GM18502 (cell line): ENCODE measurements around the gene BAD.
"Not testable (repeated sequence)": the region's sequence is repeated elsewhere in the genome, so short reads cannot be mapped to it uniquely, and the experiment has no call there.

Source experiments
- ATAC-seq: cut with Tn5 transposase; IDR thresholded peaks from one replicate; pipeline ENCODE4 v1.9.1; 2021; ENCODE audit warnings: mild to moderate bottlenecking; ENCODE audit not compliant: unreplicated experiment, poor library complexity

Gene BAD

DNA sequence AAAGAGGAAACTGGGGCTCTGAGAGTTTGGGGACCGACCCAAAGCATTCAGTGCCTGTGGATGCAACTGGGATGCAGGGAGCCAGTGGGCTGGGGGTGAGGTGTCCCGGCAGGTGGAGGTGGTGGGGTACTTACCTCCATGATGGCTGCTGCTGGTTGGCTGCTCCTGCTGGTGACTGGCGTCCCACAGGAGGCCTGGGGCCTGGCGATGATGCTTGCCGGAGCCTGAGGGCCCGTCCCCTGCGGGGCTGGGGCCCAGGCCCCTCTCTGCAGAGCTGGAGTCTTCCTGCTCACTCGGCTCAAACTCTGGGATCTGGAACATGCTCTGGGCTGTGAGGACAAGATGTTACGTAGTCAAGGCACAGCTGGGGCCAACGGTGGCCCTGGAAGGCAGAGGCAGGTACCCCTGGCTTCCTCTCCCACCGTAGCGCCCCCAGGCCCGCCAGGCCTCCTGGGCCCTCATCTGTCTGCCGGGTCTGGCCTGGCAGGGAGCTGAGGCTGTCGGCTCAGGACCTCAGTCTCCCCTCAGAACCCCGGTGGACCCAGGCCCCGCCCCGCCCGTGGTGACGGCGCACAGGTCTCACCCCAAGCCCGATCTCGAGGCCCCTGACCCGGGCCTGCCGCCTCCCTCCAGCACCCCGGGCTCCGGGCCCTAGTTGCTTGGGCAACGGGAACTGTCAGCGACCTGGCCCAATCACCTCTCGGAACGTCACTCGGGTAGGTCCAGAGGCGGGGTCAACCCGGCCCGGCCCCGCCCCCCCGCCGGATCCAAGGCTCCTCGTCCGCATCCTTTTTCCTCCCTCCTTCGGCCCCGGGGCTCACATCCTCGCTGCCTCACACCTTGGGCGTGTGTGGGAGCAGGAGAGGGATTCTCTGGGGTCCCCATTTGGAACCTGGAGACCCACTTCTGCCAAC lies at the start of gene BAD:
Gene BAD (minus strand): TSS at position 618 of the 914 bp plus-strand sequence. CDS start 297 bp downstream, at position 321.
- ATAC-seq = peak; percentile 69

DNA sequence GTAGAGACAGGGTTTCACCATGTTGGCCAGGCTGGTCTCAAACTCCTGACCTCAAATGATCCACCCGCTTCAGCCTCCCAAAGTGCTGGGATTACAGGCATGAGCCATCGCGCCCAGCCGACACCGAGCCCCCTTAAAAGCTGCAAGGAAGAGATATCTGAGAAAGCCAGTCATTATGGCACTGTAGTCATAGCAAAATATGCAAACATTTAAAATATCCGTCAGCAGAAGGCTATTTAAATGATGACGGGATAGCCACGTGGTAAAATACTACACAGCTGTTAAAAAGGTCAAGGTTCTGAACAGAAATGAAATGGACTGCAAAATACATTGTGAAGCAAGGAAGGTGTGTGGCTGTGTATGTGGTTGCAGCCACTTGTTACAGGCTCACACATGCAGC lies 49.1 kb upstream of the BAD start:
- no peak for ATAC-seq

DNA sequence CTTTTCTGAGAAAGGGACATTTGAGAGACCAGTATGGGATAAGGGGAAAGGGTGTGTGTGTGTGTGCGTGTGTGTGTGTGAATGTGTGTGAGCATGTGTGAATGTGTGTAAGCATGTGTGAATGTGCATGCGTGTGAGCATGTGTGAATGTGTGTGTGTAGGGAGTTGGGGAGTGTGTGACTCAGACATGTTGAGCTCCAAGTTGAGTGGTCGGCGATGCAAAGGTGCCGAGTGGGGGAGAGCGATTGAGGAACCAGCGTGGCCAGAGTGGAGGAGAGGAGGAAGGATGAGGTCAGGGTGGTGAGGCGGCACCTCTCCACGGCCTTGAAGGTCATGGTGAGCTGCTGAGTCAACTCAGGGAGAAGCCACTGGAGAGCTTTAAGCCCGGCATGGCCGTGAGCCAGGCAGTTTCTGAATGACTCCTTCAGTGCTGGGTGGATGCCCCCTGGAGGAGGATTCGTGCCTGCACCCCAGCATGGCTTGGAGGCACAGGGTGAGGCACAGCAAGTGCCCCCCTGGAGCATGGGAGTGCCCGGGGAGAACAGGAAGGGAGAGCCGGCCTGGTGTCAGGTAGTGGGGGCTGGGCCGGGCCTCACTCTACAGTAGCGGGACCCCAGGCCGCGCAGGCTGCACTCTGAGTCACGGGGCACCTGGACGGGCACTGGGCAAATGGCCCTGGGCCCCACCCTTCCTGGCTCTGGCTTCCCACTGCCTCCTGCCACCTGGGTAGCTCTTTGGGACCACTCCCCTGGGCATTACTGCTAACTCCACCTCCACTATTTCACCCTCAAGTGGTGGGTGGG lies 47.3 kb upstream of the BAD start:
- peak; percentile 46 for ATAC-seq

DNA sequence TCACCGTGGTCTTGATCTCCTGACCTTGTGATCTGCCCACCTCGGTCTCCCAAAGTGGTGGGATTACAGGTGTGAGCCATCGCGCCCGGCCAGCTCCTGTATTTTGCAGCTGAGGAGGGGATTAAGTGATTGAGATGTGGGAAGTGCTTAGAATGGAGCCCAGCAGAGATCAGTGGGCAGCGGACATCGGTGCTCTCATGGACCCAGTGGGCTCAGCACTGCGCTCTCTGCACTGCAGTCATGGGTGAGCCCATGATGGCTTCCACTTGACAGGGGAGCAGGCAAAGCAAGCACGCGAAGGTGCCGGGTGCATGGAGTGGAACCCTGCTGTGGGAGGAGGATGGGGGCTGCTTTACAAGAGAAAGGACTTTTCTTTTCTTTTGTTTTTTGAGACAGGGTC lies 46.4 kb upstream of the BAD start:
- no peak for ATAC-seq

DNA sequence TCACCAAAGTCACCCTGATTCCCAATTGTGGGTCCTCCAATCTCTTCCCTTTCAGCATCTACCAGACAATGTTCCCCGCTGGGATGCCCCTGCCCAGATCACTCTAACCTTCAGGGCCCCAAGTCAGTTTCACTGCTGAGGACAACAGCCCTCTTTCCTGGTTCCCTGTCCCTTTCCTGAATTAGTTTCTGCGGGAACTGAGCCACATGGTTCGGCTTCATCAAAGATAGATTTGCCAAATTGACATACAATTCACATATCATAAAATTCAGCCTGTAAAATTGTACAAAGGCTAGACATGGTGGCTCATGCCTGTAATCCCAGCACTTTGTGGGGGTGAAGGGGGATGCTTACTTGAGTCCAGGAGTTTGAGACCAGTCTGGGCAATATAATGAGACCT lies 43.5 kb upstream of the BAD start:
- ATAC-seq = no peak

GRCh38 chr11:64327375-64327774 lies 42.9 kb upstream of the BAD start:
- no peak for ATAC-seq

- ATAC-seq = no peak
These were observed 40.4 kb upstream of the BAD start for GRCh38 chr11:64324692-64325469.

- not testable (repeated sequence) for ATAC-seq
These were observed 39.5 kb upstream of the BAD start for GRCh38 chr11:64323984-64324383.

DNA sequence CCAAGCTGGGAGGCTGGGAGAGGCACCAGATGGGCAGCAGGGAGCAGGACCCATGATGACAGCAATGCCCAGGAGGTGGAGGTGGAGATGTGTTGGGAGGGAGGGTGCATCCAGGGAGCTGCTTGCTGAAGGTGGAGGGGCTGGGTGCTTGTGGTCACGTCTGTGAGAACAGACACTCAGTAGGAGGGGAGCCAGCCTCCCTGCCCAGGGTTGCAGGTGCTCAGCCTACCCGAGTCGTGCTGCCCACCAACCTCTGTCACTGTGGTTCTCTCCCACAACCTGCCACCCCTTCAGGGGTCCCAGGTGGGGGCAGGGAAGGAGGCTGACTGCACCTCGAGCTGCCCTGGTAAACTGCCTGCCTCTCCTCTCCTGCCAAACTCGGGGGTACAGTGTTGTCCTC lies 38.9 kb upstream of the BAD start:
- no peak for ATAC-seq

- no peak for ATAC-seq
These were observed 38.4 kb upstream of the BAD start for GRCh38 chr11:64322925-64323260.

GRCh38 chr11:64321533-64321932 lies 37.1 kb upstream of the BAD start:
- ATAC-seq = no peak

DNA sequence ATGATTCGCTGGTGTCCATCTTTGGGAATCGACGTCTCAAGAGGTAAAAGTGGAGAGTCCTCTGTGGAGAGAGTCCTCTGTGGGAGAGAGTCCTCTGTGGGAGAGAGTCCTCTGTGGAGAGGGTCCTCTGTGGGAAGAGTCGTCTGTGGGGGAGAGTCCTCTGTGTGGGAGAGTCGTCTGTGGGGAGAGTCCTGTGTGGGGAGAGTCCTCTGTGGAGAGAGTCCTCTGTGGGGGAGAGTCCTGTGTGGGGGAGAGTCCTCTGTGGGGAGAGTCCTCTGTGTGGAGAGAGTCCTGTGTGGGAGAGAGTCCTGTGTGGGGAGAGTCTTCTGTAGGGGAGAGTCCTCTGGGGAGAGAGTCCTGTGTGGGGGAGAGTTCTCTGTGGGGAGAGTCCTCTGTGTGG lies 36.6 kb upstream of the BAD start:
- no peak for ATAC-seq

GRCh38 chr11:64320556-64320955 lies 36.1 kb upstream of the BAD start:
- no peak for ATAC-seq

- ATAC-seq = no peak
These were observed 34.6 kb upstream of the BAD start for GRCh38 chr11:64318766-64319761.

DNA sequence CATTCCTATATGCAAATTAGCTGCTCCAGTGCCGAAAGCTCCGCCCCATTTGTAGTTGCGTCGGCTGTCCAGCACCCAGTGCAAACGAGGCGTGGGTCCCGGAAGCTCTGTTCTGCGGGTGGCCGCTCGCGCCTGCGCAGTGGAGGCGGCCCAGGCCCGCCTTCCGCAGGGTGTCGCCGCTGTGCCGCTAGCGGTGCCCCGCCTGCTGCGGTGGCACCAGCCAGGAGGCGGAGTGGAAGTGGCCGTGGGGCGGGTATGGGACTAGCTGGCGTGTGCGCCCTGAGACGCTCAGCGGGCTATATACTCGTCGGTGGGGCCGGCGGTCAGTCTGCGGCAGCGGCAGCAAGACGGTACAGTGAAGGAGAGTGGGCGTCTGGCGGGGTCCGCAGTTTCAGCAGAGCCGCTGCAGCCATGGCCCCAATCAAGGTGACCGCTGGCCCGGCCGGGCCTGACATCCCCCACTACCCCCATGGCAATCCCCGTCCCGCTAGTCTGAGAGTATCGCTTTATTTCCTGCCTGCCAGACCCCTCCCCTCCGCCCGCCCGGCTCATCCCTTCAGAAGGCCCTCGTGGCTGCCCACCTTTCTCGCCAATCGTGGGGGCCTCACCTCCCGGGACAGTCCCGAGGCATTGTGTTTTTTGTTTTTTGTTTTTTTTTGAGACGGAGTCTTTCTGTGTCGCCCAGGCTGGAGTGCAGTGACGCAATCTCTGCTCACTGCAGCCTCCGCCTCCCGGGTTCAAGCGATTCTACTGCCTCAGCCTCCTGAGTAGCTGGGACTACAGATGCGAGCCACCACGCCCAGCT lies 33.7 kb upstream of the BAD start, which contains the start of gene PRDX5:
Gene PRDX5 (plus strand): TSS at position 161 of the 805 bp plus-strand sequence. CDS start 95 bp downstream, at position 256.
- peak; percentile 75 for ATAC-seq

GRCh38 chr11:64317325-64317960 lies 33.0 kb upstream of the BAD start, which contains the start of gene TRMT112:
TSS of gene TRMT112 (minus strand) at chr11:64317559. CDS start at chr11:64317526, 33 bp downstream.
- ATAC-seq = peak; percentile 60

DNA sequence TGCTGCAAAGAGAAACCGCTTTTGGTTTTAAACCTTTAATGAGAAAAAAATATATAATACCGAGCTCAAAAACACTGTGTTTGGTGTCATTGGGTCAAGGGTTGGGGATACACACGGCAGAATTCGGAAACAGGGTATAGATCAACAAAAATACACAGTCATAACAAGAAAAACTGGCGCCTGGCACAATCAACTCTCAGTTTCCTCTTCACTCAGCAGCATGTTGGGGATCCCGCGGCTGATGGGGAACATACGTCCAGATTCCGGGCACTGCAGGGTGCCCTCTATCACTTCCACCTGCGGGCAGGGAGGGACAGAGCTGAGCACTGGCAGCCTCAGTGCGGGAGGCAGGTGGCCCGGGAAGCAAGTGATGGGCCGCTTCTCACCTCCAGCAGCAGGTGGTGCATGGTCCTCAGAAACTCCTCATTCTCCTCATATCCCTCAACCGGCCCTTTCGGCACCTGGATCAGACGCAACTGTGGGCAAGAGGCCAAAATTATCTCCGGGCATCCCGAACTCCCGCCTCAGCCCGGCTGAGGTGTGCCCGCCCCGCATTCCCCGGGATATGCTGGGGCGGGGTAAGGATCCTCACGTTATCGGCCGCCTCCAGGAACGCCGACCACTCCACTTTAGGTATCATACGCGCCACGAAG lies 32.3 kb upstream of the BAD start:
- peak; percentile 13 for ATAC-seq
